OCI-LY3 (cell line): ENCODE measurements around the gene CD84.

Source experiments
- CTCF ChIP-seq: fragments of 200-600, 300-600 bp; sonication (generic); IDR thresholded peaks from 2 replicates; pipeline ENCODE4 v1.5.1; 2014; ENCODE audit warnings: antibody characterized with exemption, low read length, low read depth
- EZH2phosphoT487 ChIP-seq: fragments of 200-600 bp; shearing (Covaris generic); IDR thresholded peaks from 2 replicates; pipeline ENCODE4 v1.6.1; 2018; ENCODE audit warnings: antibody characterized with exemption, mixed run types, low read depth

GRCh38 chr1:160620942-160621632 lies 41.8 kb upstream of the CD84 start:
- TF ChIP-seq CTCF = no peak
- TF ChIP-seq EZH2phosphoT487 = no peak
